H1 (cell line): ENCODE measurements around the gene CPTP. TPM values are rescaled to one million over a fixed set of nuclear protein-coding genes. Genes with fewer than 3 reads are reported as not detected.

Experiments used
- CTCF ChIA-PET: fragments of 300-600 bp; sonication (Branson Sonifier 250); formaldehyde crosslinking; loops from one replicate; lab custom pipeline; 2021; ENCODE audit not compliant: partially characterized antibody; lab: Charles Lee
- POLR2A ChIA-PET: fragments of 300-600 bp; sonication (Branson Sonifier 250); formaldehyde crosslinking; loops from one replicate; lab custom pipeline; 2021; ENCODE audit warnings: inconsistent platforms; ENCODE audit not compliant: partially characterized antibody; lab: Charles Lee
- DNase-seq, 2 experiments: peaks; one replicate each; pipeline versions ENCODE4 v3.0.0 to v3.0.0-alpha.2; 2010 to 2022; ENCODE audit warnings: low spot score in 2 of 2, low read depth in 1 of 2, mixed read lengths in 1 of 2
- FAIRE-seq: peaks from 2 replicates; lab custom pipeline; 2011; peaks lifted over from hg19 to GRCh38; lab: Jason Lieb, UNC
- H2AFZ ChIP-seq: 2 replicates; pipeline ENCODE4 v1.8.1; 2012; ENCODE audit warnings: low read length, inconsistent platforms
- H2AK5ac ChIP-seq: 2 replicates; pipeline ENCODE4 v1.6.1; 2013; ENCODE audit warnings: low read depth, low read length
- H2BK120ac ChIP-seq: replicated peaks from 2 replicates; pipeline ENCODE3; 2013; ENCODE audit warnings: low read depth, low read length, inconsistent platforms
- H2BK12ac ChIP-seq: 2 replicates; pipeline ENCODE4 v1.6.1; 2013; ENCODE audit warnings: low read depth, low read length
- H2BK15ac ChIP-seq: 2 replicates; pipeline ENCODE4 v1.6.1; 2013; ENCODE audit warnings: low read length
- H2BK20ac ChIP-seq: 2 replicates; pipeline ENCODE4 v1.6.1; 2013; ENCODE audit warnings: low read length
- H2BK5ac ChIP-seq: 2 replicates; pipeline ENCODE4 v1.6.1; 2013; ENCODE audit warnings: low read depth, low read length
- H3K14ac ChIP-seq: 2 replicates; pipeline ENCODE4 v1.6.1; 2013; ENCODE audit warnings: inconsistent platforms; ENCODE audit not compliant: insufficient read length
- H3K18ac ChIP-seq: 2 replicates; pipeline ENCODE4 v1.6.1; 2013; ENCODE audit warnings: low read length; ENCODE audit errors: extremely low read depth
- H3K23ac ChIP-seq: 2 replicates; pipeline ENCODE4 v1.6.1; 2013; ENCODE audit warnings: inconsistent platforms; ENCODE audit not compliant: insufficient read length
- H3K23me2 ChIP-seq: 2 replicates; pipeline ENCODE4 v1.6.1; 2013; ENCODE audit warnings: low read depth, low read length
- H3K27ac ChIP-seq: 2 replicates; pipeline ENCODE4 v1.6.1; 2011; ENCODE audit warnings: low read depth, low read length, inconsistent platforms
- H3K27me3 ChIP-seq, 4 experiments: replicated peaks in 1 of 4; 1 replicate in 1 of 4; 2 replicates in 3 of 4; pipeline versions ENCODE4 v1.6.1 to v1.8.1; 2011 to 2013; ENCODE audit warnings: low read length in 3 of 4, mild to moderate bottlenecking in 3 of 4, inconsistent platforms in 2 of 4, mixed read lengths in 2 of 4, moderate library complexity in 1 of 4; ENCODE audit not compliant: control insufficient read depth in 3 of 4, insufficient read depth in 3 of 4; ENCODE audit errors: extremely low read depth in 1 of 4
- H3K36me3 ChIP-seq, 4 experiments: 2 replicates each; pipeline versions ENCODE4 v1.6.1 to v1.8.1; 2011 to 2013; ENCODE audit warnings: mild to moderate bottlenecking in 4 of 4, low read length in 3 of 4, moderate library complexity in 2 of 4, control low read depth in 1 of 4, inconsistent platforms in 1 of 4; ENCODE audit not compliant: insufficient read depth in 4 of 4, control insufficient read depth in 2 of 4
- H3K4ac ChIP-seq: replicated peaks from 2 replicates; pipeline ENCODE3; 2013; ENCODE audit warnings: low read length, low read depth, mixed read lengths, inconsistent platforms; ENCODE audit not compliant: insufficient read length
- H3K4me1 ChIP-seq, 4 experiments: replicated peaks in 1 of 4; 1 replicate in 1 of 4; 2 replicates in 3 of 4; pipeline versions ENCODE4 v1.6.1 to v1.8.1; 2011 to 2013; ENCODE audit warnings: low read length in 3 of 4, inconsistent platforms in 2 of 4, mixed read lengths in 1 of 4; ENCODE audit not compliant: insufficient read depth in 4 of 4, control insufficient read depth in 3 of 4
- H3K4me2 ChIP-seq, 2 experiments: 2 replicates each; pipeline versions ENCODE4 v1.6.1 to v1.8.1; 2011 to 2013; ENCODE audit warnings: low read depth in 2 of 2, low read length in 2 of 2, control low read depth in 1 of 2, inconsistent platforms in 1 of 2, mild to moderate bottlenecking in 1 of 2; ENCODE audit not compliant: insufficient read depth in 1 of 2
- H3K4me3 ChIP-seq, 4 experiments: fragments of 200-600, 300-600 bp in 1 of 4; sonication (generic), shearing (Covaris generic), sonication (Bioruptor Twin) in 1 of 4; 2 replicates each; pipeline versions ENCODE4 v1.5.1 to v1.8.1; 2011 to 2016; ENCODE audit warnings: low read length in 4 of 4, low read depth in 3 of 4, control low read depth in 2 of 4, inconsistent platforms in 2 of 4, mild to moderate bottlenecking in 2 of 4, mixed read lengths in 1 of 4, moderate library complexity in 1 of 4; ENCODE audit not compliant: insufficient read depth in 2 of 4; ENCODE audit errors: extremely low read depth in 1 of 4
- H3K56ac ChIP-seq: replicated peaks from 2 replicates; pipeline ENCODE3; 2013; ENCODE audit warnings: low read depth, mild to moderate bottlenecking, mixed read lengths, low read length, inconsistent platforms; ENCODE audit not compliant: insufficient read length
- H3K79me1 ChIP-seq: 2 replicates; pipeline ENCODE4 v1.6.1; 2013; ENCODE audit warnings: low read depth, low read length, control low read depth
- H3K79me2 ChIP-seq, 2 experiments: 2 replicates each; pipeline versions ENCODE4 v1.6.1 to v1.8.1; 2012 to 2013; ENCODE audit warnings: low read length in 2 of 2, mild to moderate bottlenecking in 2 of 2, inconsistent platforms in 1 of 2; ENCODE audit not compliant: insufficient read depth in 2 of 2, control insufficient read depth in 1 of 2
- H3K9ac ChIP-seq, 4 experiments: replicated peaks in 1 of 4; 1 replicate in 1 of 4; 2 replicates in 3 of 4; pipeline versions ENCODE4 v1.6.1 to v1.8.1; 2011 to 2013; ENCODE audit warnings: low read depth in 3 of 4, low read length in 3 of 4, control low read depth in 2 of 4, mild to moderate bottlenecking in 2 of 4, moderate library complexity in 2 of 4, inconsistent platforms in 1 of 4; ENCODE audit errors: extremely low read depth in 1 of 4
- H3K9me3 ChIP-seq, 2 experiments: 2 replicates each; pipeline versions ENCODE4 v1.6.1 to v1.8.1; 2012 to 2013; ENCODE audit warnings: mild to moderate bottlenecking in 2 of 2, moderate library complexity in 2 of 2, control low read depth in 1 of 2, inconsistent platforms in 1 of 2, low read depth in 1 of 2, low read length in 1 of 2, mixed read lengths in 1 of 2; ENCODE audit not compliant: insufficient read depth in 2 of 2
- H4K20me1 ChIP-seq, 2 experiments: replicated peaks in 1 of 2; 2 replicates each; pipeline versions ENCODE3 to v1.8.1; 2011 to 2013; ENCODE audit warnings: inconsistent platforms in 2 of 2, low read length in 2 of 2, mild to moderate bottlenecking in 1 of 2; ENCODE audit not compliant: insufficient read depth in 2 of 2, control insufficient read depth in 1 of 2
- H4K5ac ChIP-seq: 2 replicates; pipeline ENCODE4 v1.6.1; 2013; ENCODE audit warnings: low read length, low read depth, mixed read lengths, inconsistent platforms; ENCODE audit not compliant: insufficient read length
- H4K8ac ChIP-seq: 2 replicates; pipeline ENCODE4 v1.8.0; 2013; ENCODE audit warnings: mild to moderate bottlenecking, moderate library complexity, low read length, inconsistent platforms; ENCODE audit not compliant: insufficient read depth; ENCODE audit errors: extremely low read depth
- H4K91ac ChIP-seq: replicated peaks from 2 replicates; pipeline ENCODE3; 2013; ENCODE audit warnings: low read length, mixed read lengths, inconsistent platforms; ENCODE audit not compliant: insufficient read length
- ASH2L ChIP-seq: fragments of 200-600, 300-600 bp; sonication (generic); IDR thresholded peaks from one replicate; pipeline ENCODE4 v1.7.1; 2017; ENCODE audit warnings: low read length
- BACH1 ChIP-seq: IDR thresholded peaks from 2 replicates; pipeline ENCODE4 v1.6.1; 2012; ENCODE audit warnings: low read length, improper control_type of control experiment
- CBX5 ChIP-seq: fragments of 300-800, 300-1000 bp; sonication (generic); IDR thresholded peaks from 2 replicates; pipeline ENCODE4 v1.7.1; 2016; ENCODE audit warnings: antibody characterized with exemption, low read length, low read depth
- CHD1 ChIP-seq: IDR thresholded peaks from 2 replicates; pipeline ENCODE4 v1.6.1; 2012; ENCODE audit warnings: low read depth, low read length, improper control_type of control experiment
- EGR1 ChIP-seq: IDR thresholded peaks from 2 replicates; pipeline ENCODE4 v1.6.1; 2011; ENCODE audit warnings: low read depth, low read length, borderline replicate concordance
- GABPA ChIP-seq: IDR thresholded peaks from 2 replicates; pipeline ENCODE4 v1.6.1; 2011; ENCODE audit warnings: mild to moderate bottlenecking, low read length, moderate library complexity, borderline replicate concordance; ENCODE audit not compliant: insufficient read depth
- GTF2F1 ChIP-seq: IDR thresholded peaks from 2 replicates; pipeline ENCODE4 v1.6.1; 2012; ENCODE audit warnings: low read depth, low read length, improper control_type of control experiment, borderline replicate concordance
- HDAC6 ChIP-seq: IDR thresholded peaks from one replicate; pipeline ENCODE4 v1.7.1; 2012; ENCODE audit warnings: low read depth, mild to moderate bottlenecking, inconsistent platforms, low read length, moderate library complexity
- JUND ChIP-seq: IDR thresholded peaks from 2 replicates; pipeline ENCODE4 v1.6.1; 2011; ENCODE audit warnings: mild to moderate bottlenecking, improper control_type of control experiment, low read length
- TBP ChIP-seq: IDR thresholded peaks from 2 replicates; pipeline ENCODE4 v1.6.1; 2011; ENCODE audit warnings: low read depth, low read length, improper control_type of control experiment
- TEAD4 ChIP-seq: IDR thresholded peaks from 2 replicates; pipeline ENCODE4 v1.6.1; 2012; ENCODE audit warnings: low read depth, low read length, inconsistent platforms, mixed read lengths
- WGBS, 2 experiments: shearing (Covaris generic) in 1 of 2; methylation state at CpG; one replicate each; pipeline versions ENCODE4 v1.1.6 to v1.1.7; 2013 to 2015; ENCODE audit warnings: low lambda C conversion rate in 2 of 2, mixed read lengths in 2 of 2, inconsistent platforms in 1 of 2, low coverage in 1 of 2, missing lambda C conversion rate in 1 of 2; ENCODE audit not compliant: insufficient replicate concordance in 2 of 2, insufficient coverage in 1 of 2, insufficient read length in 1 of 2; ENCODE audit errors: extremely low coverage in 1 of 2, missing lambda C conversion rate in 1 of 2; 5-methylcytosine and 5-hydroxymethylcytosine counted together
- polyA plus RNA-seq, 7 experiments: library from polyadenylated mRNA; depleted of rRNA in 3 of 7; stranded (reverse) in 5 of 7; unstranded in 2 of 7; fragments of >200 nt in 5 of 7; fragments of 200-250 nt in 2 of 7; gene quantifications; 1 replicate in 5 of 7; 2 replicates in 1 of 7; 4 replicates in 1 of 7; pipeline versions ENCODE4 v1.2.1 to v1.2.3, GENCODE V29; 2011 to 2013; ENCODE audit warnings: missing spikeins in 2 of 7, mixed read lengths in 2 of 7
- total RNA-seq: library from RNA; stranded (reverse); fragmentation: NEBNext Ultra II Directional; extraction: Animal tissue kit (Norgen Biotek cat#: 25700); gene quantifications from 2 replicates; pipeline ENCODE4 v1.2.1, GENCODE V29; 2021

Gene CPTP
- total and polyA plus RNA-seq, 2 of the 8 experiments (the other 6 are each of a cell fraction or from before 2014, with no cell fraction given) = 8.1 to 10.6 TPM

DNA sequence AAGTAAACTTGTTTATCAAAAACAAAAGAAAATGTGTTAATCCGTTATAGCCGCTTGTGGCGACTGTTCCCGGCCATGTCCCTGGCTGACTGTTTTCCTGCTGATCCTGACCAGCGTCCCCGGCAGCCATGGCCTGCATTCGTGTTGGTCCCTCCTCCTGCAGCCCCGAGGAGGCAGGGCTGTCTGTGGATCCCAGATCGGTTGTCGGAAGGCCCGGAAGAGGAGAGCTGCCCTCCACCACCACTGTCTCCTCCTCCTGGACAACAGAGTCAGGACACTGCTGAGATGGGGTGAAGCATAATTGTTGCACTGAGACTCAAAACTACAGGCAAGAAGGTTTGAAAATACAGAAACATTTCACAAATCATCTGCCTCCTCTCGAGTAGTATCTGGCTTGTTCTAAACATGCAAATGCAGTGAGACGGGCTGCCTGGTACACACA lies 37.4 kb downstream of the CPTP start:
- Histone ChIP-seq H3K23me2 (peaks cover 12% of the 10 kb centered on the region), H3K27me3 (no peaks in the 10 kb centered on the region; a peak in 4 of 7 replicates), H3K9ac (no peak overlapping the region), H3K4me2 (0 out of 4 replicates have a peak overlapping the region, but pooled peaks of 1 of the 2 experiments have one; percentile 6), H4K8ac (0 out of 2 replicates have a peak overlapping the region, but pooled peaks have one; percentile 57), H2BK15ac (no peak overlapping the region), H3K79me1 (no peaks in the 10 kb centered on the region), H3K27ac (no peak overlapping the region), H3K4ac (no peak overlapping the region), H3K14ac (no peak overlapping the region), H4K20me1 (peaks cover 0 to 5% of the 10 kb centered on the region in 2 experiments), H4K91ac (no peak overlapping the region), H3K4me3 (no peak overlapping the region), H2BK120ac (no peak overlapping the region), H3K4me1 (peaks cover 2 to 21% (median 16%) of the 10 kb centered on the region in 4 experiments), H3K36me3 (no peaks in the 10 kb centered on the region; a peak in 1 of 8 replicates), H3K9me3 (peaks cover 6 to 13% of the 10 kb centered on the region in 2 experiments; a peak in 3 of 4 replicates), H2BK5ac (no peak overlapping the region), H3K56ac (no peak overlapping the region), H2BK12ac (no peak overlapping the region), H2BK20ac (no peak overlapping the region), H3K23ac (no peak overlapping the region), H3K18ac (no peak overlapping the region), H2AFZ (no peak overlapping the region), H3K79me2 (no peaks in the 10 kb centered on the region), H2AK5ac (no peak overlapping the region), H4K5ac (no peak overlapping the region)
- FAIRE-seq (no peak), DNase-seq (no peak)
- CTCF ChIA-PET = interaction anchor here (0.6 to 2.3 kb wide), 4 partner anchors 10 to 77 kb away, joined by 3 to 17 read pairs (median 4); partner anchors contain the start of gene AURKAIP1
- POLR2A ChIA-PET = interaction anchor here (0.8 to 1.8 kb wide), 4 partner anchors 9 to 37 kb away, joined by 3 to 7 read pairs (median 4); partner anchors contain the start of gene CCNL2
- 58% methylated on average over 13 of the region's 13 CpGs; no CpG with 5 or more reads in 1 of the 2 experiments for WGBS, 2 experiments
- TF ChIP-seq GTF2F1 (no peak), GABPA (0 out of 2 replicates have a peak, but pooled peaks have one; percentile 16), BACH1 (no peak), ASH2L (no peak), TEAD4 (no peak), CHD1 (no peak), TBP (no peak), CBX5 (no peak), HDAC6 (no peak), JUND (no peak), EGR1 (no peak)
